ENCODE measurements around the gene CBR1.
"Not testable (repeated sequence)": the region's sequence is repeated elsewhere in the genome, so short reads cannot be mapped to it uniquely, and the experiment has no call there.

Gene CBR1

DNA sequence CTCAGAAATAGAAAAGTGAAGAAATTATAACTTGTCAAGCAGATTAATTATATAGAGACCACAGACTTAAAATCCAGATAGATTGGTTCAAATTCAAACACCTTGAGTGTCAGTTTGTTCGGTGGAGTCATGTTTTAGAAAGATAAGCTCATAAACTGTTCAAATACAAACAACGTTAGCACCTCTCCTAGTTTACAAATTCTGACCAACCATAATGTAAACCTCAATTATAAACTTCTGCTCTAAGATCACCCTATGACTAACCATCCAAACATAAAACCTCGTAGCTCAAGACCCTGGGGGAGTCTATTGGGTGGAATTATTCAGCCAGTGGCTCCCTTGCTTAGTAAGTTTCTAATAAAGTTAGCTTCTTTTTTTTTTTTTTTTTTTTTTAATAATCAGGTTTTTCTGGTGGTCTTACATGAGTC, 12.4 kb downstream of the CBR1 start:
- no peak for DNase-seq

GRCh38 chr21:36087362-36088138, 17.7 kb downstream of the CBR1 start:
- DNase-seq = no peak

- no peak for DNase-seq
Measured at GRCh38 chr21:36089946-36090345, 20.1 kb downstream of the CBR1 start.

GRCh38 chr21:36092681-36093080, 22.9 kb downstream of the CBR1 start:
- DNase-seq = no peak

- DNase-seq = no peak
Measured at GRCh38 chr21:36093512-36093911, 23.7 kb downstream of the CBR1 start.

DNA sequence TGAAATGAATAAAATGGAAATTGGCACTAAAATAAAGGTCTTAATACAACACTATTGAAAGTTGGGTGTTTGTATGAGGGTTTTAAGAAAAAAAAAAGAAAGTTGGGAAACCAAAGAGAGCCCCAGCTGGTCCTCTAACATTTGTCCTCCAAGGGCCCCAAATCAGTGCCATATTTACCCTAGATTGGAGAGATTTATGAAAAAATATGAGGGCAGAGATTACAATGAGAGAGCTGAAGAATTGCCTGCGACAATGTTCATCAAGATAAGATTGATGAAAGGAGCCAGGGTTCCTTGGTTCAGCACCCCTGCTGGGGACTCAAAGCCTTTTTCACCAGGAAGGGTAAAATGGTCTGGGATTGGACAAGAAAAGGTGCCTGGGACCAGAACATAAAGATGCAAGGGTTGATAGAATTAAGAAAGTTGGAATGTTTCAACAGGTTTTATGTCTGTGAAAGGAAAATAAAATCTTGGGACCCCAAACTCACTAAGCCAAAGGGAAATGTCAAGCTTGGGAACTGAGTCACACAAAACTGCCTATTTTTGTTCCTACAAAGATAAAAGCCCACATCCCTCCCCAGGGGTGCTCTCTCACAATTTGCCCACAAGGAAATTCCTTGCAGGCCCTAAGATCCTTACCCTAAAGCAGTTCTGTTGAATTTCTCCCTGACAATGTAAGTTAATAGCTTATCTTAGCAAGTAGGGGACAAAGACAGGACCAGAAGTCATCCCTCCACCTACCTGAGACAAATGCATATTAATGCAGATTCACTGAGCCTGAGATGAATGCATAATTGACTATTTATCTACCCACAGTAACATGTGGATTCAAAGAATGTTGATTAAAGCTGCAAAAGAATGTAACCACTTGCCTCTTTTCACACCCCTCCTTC, 26.8 kb downstream of the CBR1 start:
- DNase-seq = no peak

DNA sequence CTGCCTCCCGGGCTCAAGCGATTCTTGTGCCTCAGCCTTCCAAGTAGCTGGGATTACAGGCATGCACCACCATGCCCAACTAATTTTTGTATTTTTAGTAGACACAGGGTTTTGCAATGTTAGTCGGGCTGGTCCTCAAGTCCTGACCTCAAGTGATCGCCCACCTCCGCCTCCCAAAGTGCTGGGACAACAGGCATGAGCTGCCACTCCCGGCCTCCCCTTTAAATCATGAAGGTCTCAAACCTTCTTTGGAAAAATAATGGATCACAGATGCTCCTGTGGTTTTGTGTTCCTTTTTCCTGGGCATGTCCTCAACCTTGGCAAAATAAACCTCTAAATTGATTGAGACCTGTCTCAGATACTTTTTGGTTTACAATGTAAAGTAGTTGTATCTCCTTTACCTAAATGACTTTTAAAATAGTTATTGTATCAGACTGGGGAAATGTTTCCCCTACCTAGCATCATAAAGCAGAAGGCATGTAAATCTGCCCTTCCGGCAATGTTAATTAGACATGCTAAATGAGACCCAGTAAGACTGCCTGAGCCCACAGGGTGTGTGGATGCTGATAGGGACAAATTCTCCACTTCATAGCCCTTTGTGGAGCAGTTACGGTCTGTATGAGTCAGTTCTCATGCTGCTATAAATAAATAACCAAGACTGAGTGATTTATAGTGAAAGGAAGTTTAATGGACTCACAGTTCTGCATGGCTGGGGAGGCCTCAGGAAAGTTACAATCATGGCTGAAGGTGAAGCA, 27.8 kb downstream of the CBR1 start:
- no peak for DNase-seq

GRCh38 chr21:36098182-36098532, 28.3 kb downstream of the CBR1 start:
- no peak for DNase-seq

DNA sequence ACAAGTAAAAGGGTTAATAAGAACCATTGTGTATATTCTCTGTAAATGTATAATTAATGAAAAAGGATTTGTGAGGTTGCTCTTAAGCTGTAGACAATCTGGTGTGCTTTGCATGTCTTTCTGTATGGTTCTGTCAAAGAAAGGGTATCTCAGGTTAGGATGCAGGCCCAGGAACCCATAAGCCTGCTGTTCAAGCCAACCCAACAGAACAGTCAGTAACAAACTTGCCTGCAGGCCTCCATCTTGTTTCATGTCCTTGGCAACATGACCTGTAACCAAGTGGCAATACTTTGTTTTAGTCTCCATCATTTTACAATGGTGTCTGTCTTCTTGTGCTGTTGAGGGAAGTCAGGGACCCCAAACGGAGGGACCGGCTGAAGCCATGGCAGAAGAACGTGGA, 29.2 kb downstream of the CBR1 start:
- DNase-seq = no peak

DNA sequence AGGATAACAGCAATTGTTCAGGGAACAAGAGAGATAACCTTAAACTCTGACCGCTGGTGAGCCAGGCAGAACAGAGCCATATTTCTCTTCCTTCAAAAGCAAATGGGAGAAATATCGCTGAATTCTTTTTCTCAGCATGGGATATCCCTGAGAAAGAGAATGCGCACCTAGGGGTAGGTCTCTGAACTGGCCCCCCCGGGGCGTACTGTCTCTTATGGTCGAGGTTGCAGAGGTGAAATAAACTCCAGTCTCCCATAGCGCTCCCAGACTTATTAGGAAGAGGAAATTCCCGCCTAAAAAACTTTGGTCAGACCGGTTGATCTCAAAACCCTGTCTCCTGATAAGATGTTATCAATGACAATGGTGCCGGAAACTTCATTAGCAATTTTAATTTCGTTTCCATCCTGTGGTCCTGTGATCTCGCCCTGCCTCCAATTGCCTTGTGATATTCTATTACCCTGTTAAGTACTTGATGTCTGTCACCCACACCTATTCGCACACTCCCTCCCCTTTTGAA, 29.9 kb downstream of the CBR1 start:
- DNase-seq = not testable (repeated sequence)

DNA sequence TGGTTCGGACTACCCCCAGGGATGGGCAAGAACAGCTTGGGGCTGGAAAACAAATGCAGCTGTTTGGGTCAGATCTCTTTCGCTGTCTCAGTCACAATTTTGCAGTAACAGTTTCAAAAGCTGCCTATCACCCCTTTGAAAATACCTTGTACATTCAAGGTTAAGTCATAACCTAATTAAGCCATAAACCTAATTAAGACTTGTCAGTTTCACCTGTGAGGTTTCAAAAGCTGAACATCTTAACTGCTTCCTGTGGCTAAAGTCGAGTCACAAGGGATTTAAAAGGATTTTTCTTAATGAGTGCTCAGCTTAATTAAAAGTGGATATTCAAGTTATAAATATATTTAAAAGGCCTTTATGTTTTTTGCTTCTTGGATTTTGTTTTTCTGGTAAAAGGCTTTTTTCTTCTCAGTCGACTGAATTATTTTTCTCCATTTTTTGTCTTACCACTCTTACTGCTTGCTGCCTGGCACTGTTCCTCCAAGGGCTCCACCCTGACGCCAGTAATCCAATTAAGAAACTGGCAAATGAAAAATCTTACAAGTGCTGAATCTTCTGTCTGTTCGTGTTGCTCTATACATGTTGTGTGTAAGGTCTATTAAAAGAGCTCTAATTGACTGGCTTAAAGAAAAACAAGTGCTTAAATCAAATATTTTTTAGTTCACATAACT, 31.3 kb downstream of the CBR1 start:
- DNase-seq = no peak

- no peak for DNase-seq
Measured at GRCh38 chr21:36103434-36103833, 33.6 kb downstream of the CBR1 start.

DNA sequence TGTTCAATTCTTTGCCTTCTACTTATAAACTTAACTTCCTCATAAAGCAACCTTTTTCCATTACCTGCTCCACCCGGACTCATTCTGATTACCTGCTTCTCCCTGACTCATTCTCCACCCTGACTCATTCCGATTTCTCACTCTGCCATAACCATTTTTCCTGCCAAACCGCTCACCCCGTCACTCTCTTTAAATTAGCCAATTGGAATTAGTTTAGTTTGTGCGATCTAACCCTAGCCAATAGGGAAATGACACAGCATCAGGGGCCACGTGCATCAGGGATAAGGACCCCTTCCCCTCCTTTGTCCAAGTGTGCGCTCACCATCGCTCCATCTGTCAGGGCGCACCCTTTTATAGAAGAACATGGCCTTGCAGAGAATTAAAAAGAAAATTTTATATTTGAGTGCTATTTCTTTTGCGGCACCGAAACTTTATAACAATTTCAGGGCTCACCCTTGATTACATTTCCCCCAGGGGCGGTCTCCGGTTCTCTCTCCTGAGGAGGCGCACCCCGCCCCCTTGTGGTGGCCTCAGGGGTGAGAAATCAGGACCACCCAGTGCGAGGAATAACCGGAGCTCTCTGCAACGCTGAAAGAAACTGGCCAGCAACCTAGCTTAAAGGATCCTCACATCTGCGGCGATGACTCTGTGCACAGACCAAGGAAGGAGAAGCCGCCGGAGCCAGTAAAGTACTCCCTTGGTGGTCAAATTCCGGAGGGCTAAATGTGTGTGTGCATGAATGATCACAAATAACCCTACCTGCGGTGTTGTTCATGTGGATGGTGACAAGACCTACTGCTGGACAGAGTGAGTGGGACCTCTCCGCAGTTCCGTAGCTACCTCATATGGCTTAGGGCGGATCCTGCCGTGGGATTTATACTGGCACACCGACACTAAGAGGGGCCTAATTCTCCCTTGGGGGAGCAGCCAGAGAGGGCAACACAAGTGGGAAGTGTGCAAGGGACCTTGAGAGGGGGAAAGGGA, 34.8 kb downstream of the CBR1 start:
- peak; percentile 45 for DNase-seq

DNA sequence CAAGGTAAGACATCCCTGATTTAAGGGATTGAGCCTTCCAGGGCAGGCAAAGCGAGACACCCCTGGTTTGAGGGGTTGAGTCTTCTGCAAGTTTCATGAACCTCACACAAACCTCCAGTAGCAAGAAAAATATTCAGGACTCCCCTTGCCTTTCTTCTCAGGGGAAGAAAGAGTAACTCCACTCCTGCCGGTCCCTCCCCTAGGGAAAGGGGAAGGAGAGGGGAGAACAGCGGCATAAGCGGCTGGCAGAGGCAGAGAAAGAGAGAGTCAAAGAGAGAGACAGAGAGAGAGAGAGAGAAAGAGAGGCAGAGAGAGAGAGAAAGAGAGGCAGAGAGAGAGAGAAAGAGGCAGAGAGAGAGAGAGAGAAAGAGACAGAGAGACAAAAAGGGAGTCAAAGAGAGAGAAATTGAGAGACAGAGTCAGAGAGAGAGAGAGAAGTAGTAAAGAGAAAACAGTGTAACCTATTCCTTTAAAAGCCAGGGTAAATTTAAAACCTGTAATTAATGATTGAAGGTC, 35.6 kb downstream of the CBR1 start:
- no peak for DNase-seq

GRCh38 chr21:36109868-36110267, 40.0 kb downstream of the CBR1 start:
- DNase-seq = no peak

DNA sequence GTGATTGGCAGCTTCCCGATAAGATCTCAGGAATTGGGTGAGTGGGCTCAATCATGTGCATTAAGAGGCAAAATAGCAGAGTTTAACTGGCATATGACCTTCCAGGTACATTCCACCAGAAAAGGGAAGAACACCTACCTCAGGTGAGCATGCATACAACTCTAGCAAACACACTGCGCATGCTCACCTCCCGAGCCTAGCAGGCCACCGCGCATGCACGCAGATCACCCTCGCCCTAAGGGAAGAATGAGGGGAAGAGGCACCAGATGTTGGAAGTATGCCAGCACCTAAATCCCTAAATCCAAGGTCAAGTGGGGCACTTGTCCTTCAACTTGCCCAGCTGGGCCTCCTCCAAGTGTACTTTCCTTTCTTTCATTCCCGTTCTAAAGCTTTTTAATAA, 41.4 kb downstream of the CBR1 start:
- DNase-seq = no peak

GRCh38 chr21:36113647-36114428, 44.0 kb downstream of the CBR1 start:
- DNase-seq = peak; percentile 65

DNA sequence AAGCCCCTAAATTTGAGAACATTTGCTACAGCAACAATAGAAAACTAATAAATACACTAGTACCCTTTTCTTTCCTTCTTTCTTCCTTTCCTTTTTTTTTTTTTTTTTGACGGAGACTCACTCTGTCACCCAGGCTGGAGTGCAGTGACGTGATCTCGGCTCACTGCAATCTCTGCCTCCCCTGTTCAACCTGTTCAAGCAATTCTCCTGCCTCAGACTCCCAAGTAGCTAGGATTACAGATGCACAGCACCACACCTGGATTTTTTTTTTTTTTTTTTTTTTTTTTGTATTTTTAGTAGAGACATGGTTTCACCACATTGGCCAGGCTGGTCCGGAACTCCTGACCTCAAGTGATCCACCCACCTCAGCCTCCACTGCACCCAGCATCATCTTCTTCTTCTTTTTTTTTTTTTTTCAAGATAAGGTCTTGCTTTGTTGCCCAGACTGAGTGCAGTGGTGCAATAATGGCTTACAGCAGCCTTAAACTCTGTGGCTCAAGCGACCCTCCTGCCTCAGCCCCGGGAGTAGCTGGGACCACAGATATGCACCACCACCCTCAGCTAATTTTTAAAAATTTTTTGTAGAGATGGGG, 45.4 kb downstream of the CBR1 start:
- no peak for DNase-seq

GRCh38 chr21:36117286-36117741, 47.5 kb downstream of the CBR1 start:
- no peak for DNase-seq
